ENCODE measurements around the gene CENPP.

GRCh38 chr9:92636627-92637026, 310.9 kb downstream of the CENPP start:
- no peak for TF ChIP-seq FOXP2 (optimal IDR thresholded peaks at IDR 0.05; ENCODE audit: control extremely low read depth, extremely low read length, insufficient read depth)
- no peak for TF ChIP-seq EZH2 (IDR thresholded peaks at IDR 0.05)
- no peak for TF ChIP-seq POLR2AphosphoS5 (IDR thresholded peaks at IDR 0.05; ENCODE audit: borderline replicate concordance, low read depth, low read length)

Data from SK-N-MC (cell line).